H9 (cell line): Measurements from ENCODE around the gene LRPPRC. TPM values are rescaled to one million over a fixed set of nuclear protein-coding genes. Genes with fewer than 3 reads are reported as not detected.

Experiments
- DNase-seq: peaks from one replicate; pipeline ENCODE4 v3.0.0-alpha.2; 2017
- H2AFZ ChIP-seq: one replicate; pipeline ENCODE4 v1.6.1; 2013; ENCODE audit warnings: mild to moderate bottlenecking, low read length, control low read depth, moderate library complexity
- H2AK5ac ChIP-seq: 2 replicates; pipeline ENCODE4 v1.6.1; 2013; ENCODE audit warnings: low read length, control low read depth, mixed read lengths; ENCODE audit not compliant: insufficient read length
- H2BK120ac ChIP-seq: one replicate; pipeline ENCODE4 v1.6.1; 2013; ENCODE audit warnings: low read depth, mild to moderate bottlenecking, low read length, control low read depth, inconsistent platforms; ENCODE audit not compliant: poor library complexity, severe bottlenecking
- H2BK12ac ChIP-seq: 2 replicates; pipeline ENCODE4 v1.6.1; 2013; ENCODE audit warnings: low read length, control low read depth, mixed read lengths, low read depth; ENCODE audit not compliant: insufficient read length
- H2BK15ac ChIP-seq: 2 replicates; pipeline ENCODE4 v1.6.1; 2013; ENCODE audit warnings: low read depth, low read length, control low read depth
- H2BK20ac ChIP-seq: one replicate; pipeline ENCODE4 v1.6.1; 2013; ENCODE audit warnings: low read depth, mild to moderate bottlenecking, low read length, control low read depth, inconsistent platforms; ENCODE audit not compliant: poor library complexity, severe bottlenecking
- H2BK5ac ChIP-seq: 2 replicates; pipeline ENCODE4 v1.6.1; 2013; ENCODE audit warnings: low read length, control low read depth, mixed read lengths; ENCODE audit not compliant: insufficient read length
- H3K14ac ChIP-seq: 2 replicates; pipeline ENCODE4 v1.6.1; 2013; ENCODE audit warnings: low read length, control low read depth; ENCODE audit not compliant: insufficient read depth
- H3K18ac ChIP-seq: 2 replicates; pipeline ENCODE4 v1.6.1; 2013; ENCODE audit warnings: low read depth, mild to moderate bottlenecking, mixed read lengths, low read length, control low read depth; ENCODE audit not compliant: insufficient read length
- H3K23ac ChIP-seq: 2 replicates; pipeline ENCODE4 v1.6.1; 2013; ENCODE audit warnings: low read length, control low read depth, mixed read lengths, low read depth; ENCODE audit not compliant: insufficient read length
- H3K23me2 ChIP-seq: 2 replicates; pipeline ENCODE4 v1.6.1; 2013; ENCODE audit warnings: low read depth, mild to moderate bottlenecking, mixed read lengths, low read length, control low read depth; ENCODE audit not compliant: insufficient read length, poor library complexity, severe bottlenecking
- H3K27ac ChIP-seq: 2 replicates; pipeline ENCODE4 v1.5.1; 2013; ENCODE audit warnings: low read length, control low read depth, mixed read lengths, low read depth; ENCODE audit not compliant: insufficient read length
- H3K27me3 ChIP-seq: 2 replicates; pipeline ENCODE4 v1.6.1; 2013; ENCODE audit warnings: low read length, control low read depth, inconsistent platforms; ENCODE audit not compliant: insufficient read depth
- H3K4ac ChIP-seq: 2 replicates; pipeline ENCODE4 v1.6.1; 2013; ENCODE audit warnings: low read depth, mild to moderate bottlenecking, control low read depth, inconsistent platforms, low read length, moderate library complexity
- H3K4me1 ChIP-seq: 2 replicates; pipeline ENCODE4 v1.6.1; 2013; ENCODE audit warnings: low read length, control low read depth, inconsistent platforms; ENCODE audit not compliant: insufficient read depth
- H3K4me2 ChIP-seq: 2 replicates; pipeline ENCODE4 v1.6.1; 2013; ENCODE audit warnings: low read length, control low read depth, mixed read lengths; ENCODE audit not compliant: insufficient read length, insufficient read depth
- H3K56ac ChIP-seq: 2 replicates; pipeline ENCODE4 v1.6.1; 2013; ENCODE audit warnings: low read depth, mild to moderate bottlenecking, mixed read lengths, low read length, control low read depth; ENCODE audit not compliant: insufficient read length
- H3K79me1 ChIP-seq: 2 replicates; pipeline ENCODE4 v1.6.1; 2013; ENCODE audit warnings: low read depth, mild to moderate bottlenecking, moderate library complexity, low read length, control low read depth, inconsistent platforms; ENCODE audit not compliant: insufficient read depth, poor library complexity, severe bottlenecking
- H3K79me2 ChIP-seq: 2 replicates; pipeline ENCODE4 v1.6.1; 2013; ENCODE audit warnings: low read length, control low read depth, inconsistent platforms; ENCODE audit not compliant: insufficient read depth
- H3K9ac ChIP-seq: 2 replicates; pipeline ENCODE4 v1.6.1; 2013; ENCODE audit warnings: low read length, control low read depth, mixed read lengths; ENCODE audit not compliant: insufficient read length; ENCODE audit errors: extremely low read depth
- H3K9me3 ChIP-seq: one replicate; pipeline ENCODE4 v1.6.1; 2013; ENCODE audit warnings: low read depth, low read length, inconsistent platforms; ENCODE audit not compliant: control insufficient read depth
- H3T11ph ChIP-seq: one replicate; pipeline ENCODE4 v1.6.1; 2013; ENCODE audit warnings: mild to moderate bottlenecking, low read length, control low read depth, inconsistent platforms
- H4K20me1 ChIP-seq: one replicate; pipeline ENCODE4 v1.6.1; 2013; ENCODE audit not compliant: control insufficient read depth, insufficient read length, insufficient read depth
- H4K5ac ChIP-seq: 2 replicates; pipeline ENCODE4 v1.6.1; 2013; ENCODE audit warnings: low read depth, mild to moderate bottlenecking, mixed read lengths, low read length, control low read depth; ENCODE audit not compliant: insufficient read length
- H4K8ac ChIP-seq: replicated peaks from 2 replicates; pipeline ENCODE4 v1.6.1; 2013; ENCODE audit warnings: low read length, control low read depth, mixed read lengths, low read depth; ENCODE audit not compliant: insufficient read length
- H4K91ac ChIP-seq: 2 replicates; pipeline ENCODE4 v1.6.1; 2013; ENCODE audit warnings: low read depth, mild to moderate bottlenecking, moderate library complexity, mixed read lengths, low read length, control low read depth; ENCODE audit not compliant: insufficient read length
- H3K27ac Mint-ChIP-seq, 3 experiments: 2 replicates in 2 of 3; 3 replicates in 1 of 3; pipeline ENCODE4 v1.8.0; 2020 to 2021; ENCODE audit warnings: mixed read lengths in 3 of 3, mild to moderate bottlenecking in 1 of 3, moderate library complexity in 1 of 3
- H3K27me3 Mint-ChIP-seq: 2 replicates; pipeline ENCODE4 v1.8.0; 2021; ENCODE audit warnings: low read depth, mild to moderate bottlenecking, moderate library complexity, mixed read lengths
- H3K36me3 Mint-ChIP-seq, 3 experiments: 2 replicates in 2 of 3; 3 replicates in 1 of 3; pipeline ENCODE4 v1.8.0; 2020 to 2021; ENCODE audit warnings: low read depth in 3 of 3, mixed read lengths in 3 of 3; ENCODE audit not compliant: insufficient read depth in 1 of 3
- H3K4me1 Mint-ChIP-seq, 2 experiments: 2 replicates each; pipeline ENCODE4 v1.8.0; 2020; ENCODE audit warnings: mixed read lengths in 2 of 2
- H3K4me3 Mint-ChIP-seq, 2 experiments: 2 replicates in 1 of 2; 3 replicates in 1 of 2; pipeline ENCODE4 v1.8.0; 2020 to 2021; ENCODE audit warnings: mild to moderate bottlenecking in 2 of 2, mixed read lengths in 2 of 2, moderate library complexity in 1 of 2
- H3K9me3 Mint-ChIP-seq, 2 experiments: 2 replicates in 1 of 2; 3 replicates in 1 of 2; pipeline ENCODE4 v1.8.0; 2020; ENCODE audit warnings: mild to moderate bottlenecking in 2 of 2, mixed read lengths in 2 of 2, moderate library complexity in 1 of 2
- WGBS: extraction: QIAGEN DNeasy Blood & Tissue Kit; methylation state at CpG from one replicate; pipeline ENCODE4 v1.1.7; 2013; ENCODE audit warnings: missing lambda C conversion rate, low lambda C conversion rate, mixed read lengths; ENCODE audit not compliant: insufficient read length; ENCODE audit errors: extremely low coverage; 5-methylcytosine and 5-hydroxymethylcytosine counted together
- total RNA-seq: library from RNA; stranded (reverse); gene quantifications from 2 replicates; pipeline ENCODE4 v1.2.1, GENCODE V29; 2021
- TF ChIP-seq, protein P1 (sequence below): fragments of 200-600 bp; sonication (generic); conservative IDR thresholded peaks from 3 replicates; pipeline ENCODE4 v1.8.0; 2021; ENCODE audit warnings: antibody characterized with exemption, mild to moderate bottlenecking

Gene LRPPRC
- total RNA-seq, 1 experiment from 2014 or later, result 182 TPM

DNA sequence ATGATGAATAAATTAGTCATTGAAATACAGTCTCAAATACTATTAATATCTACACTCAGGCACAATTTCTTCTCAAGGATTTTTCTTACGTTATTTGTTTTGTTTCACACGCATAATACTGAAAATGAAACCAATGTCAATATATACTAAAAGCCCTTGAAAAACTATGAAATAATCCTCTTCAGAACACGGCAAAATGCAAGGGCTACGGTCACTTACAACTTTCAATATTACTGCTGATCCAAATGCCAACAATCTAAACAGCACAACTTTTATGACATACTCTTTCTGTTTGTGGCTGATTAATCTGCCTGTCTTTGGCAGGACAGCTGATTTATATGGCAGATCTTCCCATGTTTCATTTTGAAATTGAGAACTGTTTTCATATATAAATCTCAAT, 68.3 kb downstream of the LRPPRC start:
- no peak overlapping the region for H2BK5ac ChIP-seq
- H3K23me2 ChIP-seq, result no peaks in the 10 kb centered on the region
- H3K4me2 ChIP-seq, result no peak overlapping the region
- H3K27ac Mint-ChIP-seq, result no peak overlapping the region
- H3K4ac ChIP-seq, result no peak overlapping the region
- WGBS, result no CpG with 5 or more reads among the region's 4 CpGs
- no peak overlapping the region for H2BK12ac ChIP-seq
- no peak overlapping the region for H4K8ac ChIP-seq
- H3K14ac ChIP-seq, result no peak overlapping the region
- H3K23ac ChIP-seq, result no peak overlapping the region
- H3K27ac ChIP-seq, result no peak overlapping the region
- H3K18ac ChIP-seq, result no peak overlapping the region
- no peak overlapping the region for H4K5ac ChIP-seq
- DNase-seq, result no peak
- no peak overlapping the region for H2BK15ac ChIP-seq
- H3K9ac ChIP-seq, result no peak overlapping the region
- H3K56ac ChIP-seq, result no peak overlapping the region
- H3K4me1 Mint-ChIP-seq, result 0 out of 4 replicates have a peak, but pooled peaks cover 0 to 2% of the 10 kb centered on the region in 2 experiments
- no peaks in the 10 kb centered on the region for H3K27me3 Mint-ChIP-seq
- no peaks in the 10 kb centered on the region for H3K9me3 ChIP-seq
- peaks cover 23 to 74% (median 68%) of the 10 kb centered on the region in 3 experiments; a peak in 6 of 7 replicates for H3K36me3 Mint-ChIP-seq
- no peak overlapping the region for H2BK20ac ChIP-seq
- no peak overlapping the region for H2AK5ac ChIP-seq
- H3K9me3 Mint-ChIP-seq, result no peaks in the 10 kb centered on the region
- no peaks in the 10 kb centered on the region for H3K4me1 ChIP-seq
- no peak overlapping the region for H2BK120ac ChIP-seq
- no peaks in the 10 kb centered on the region for H3K79me1 ChIP-seq
- H3K4me3 Mint-ChIP-seq, result no peak overlapping the region
- TF ChIP-seq, protein P1, sequence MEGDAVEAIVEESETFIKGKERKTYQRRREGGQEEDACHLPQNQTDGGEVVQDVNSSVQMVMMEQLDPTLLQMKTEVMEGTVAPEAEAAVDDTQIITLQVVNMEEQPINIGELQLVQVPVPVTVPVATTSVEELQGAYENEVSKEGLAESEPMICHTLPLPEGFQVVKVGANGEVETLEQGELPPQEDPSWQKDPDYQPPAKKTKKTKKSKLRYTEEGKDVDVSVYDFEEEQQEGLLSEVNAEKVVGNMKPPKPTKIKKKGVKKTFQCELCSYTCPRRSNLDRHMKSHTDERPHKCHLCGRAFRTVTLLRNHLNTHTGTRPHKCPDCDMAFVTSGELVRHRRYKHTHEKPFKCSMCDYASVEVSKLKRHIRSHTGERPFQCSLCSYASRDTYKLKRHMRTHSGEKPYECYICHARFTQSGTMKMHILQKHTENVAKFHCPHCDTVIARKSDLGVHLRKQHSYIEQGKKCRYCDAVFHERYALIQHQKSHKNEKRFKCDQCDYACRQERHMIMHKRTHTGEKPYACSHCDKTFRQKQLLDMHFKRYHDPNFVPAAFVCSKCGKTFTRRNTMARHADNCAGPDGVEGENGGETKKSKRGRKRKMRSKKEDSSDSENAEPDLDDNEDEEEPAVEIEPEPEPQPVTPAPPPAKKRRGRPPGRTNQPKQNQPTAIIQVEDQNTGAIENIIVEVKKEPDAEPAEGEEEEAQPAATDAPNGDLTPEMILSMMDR, result no peak
- H3K79me2 ChIP-seq, result no peaks in the 10 kb centered on the region
- no peaks in the 10 kb centered on the region for H3K27me3 ChIP-seq
- H4K20me1 ChIP-seq, result no peaks in the 10 kb centered on the region
- H4K91ac ChIP-seq, result no peak overlapping the region
- no peak overlapping the region for H3T11ph ChIP-seq
- H2AFZ ChIP-seq, result no peak overlapping the region
